ENCODE results near the gene ADAM10.

ADAM10 gene

GRCh38 chr15:58548308-58549012 is 201.0 kb downstream of the ADAM10 start:
- Histone ChIP-seq H3K36me3 (ENCODE audit: control insufficient read depth in 2 of 2, insufficient read depth in 1 of 2, low read length in 2 of 2) (no peaks in the 10 kb centered on the region), H3K4me3 (ENCODE audit: low read depth, low read length) (no peak overlapping the region), H3K4me1 (ENCODE audit: control insufficient read depth, insufficient read depth, low read length) (no peaks in the 10 kb centered on the region), H3K27ac (ENCODE audit: extremely low read depth, low read depth, low read length) (no peak overlapping the region), H3K9me3 (ENCODE audit: control insufficient read depth, insufficient read depth, low read depth, low read length) (no peaks in the 10 kb centered on the region)
- ChIA-PET POLR2A (no interaction called here), CTCF (no interaction called here)
- TF ChIP-seq ZNF510 (tag by site-specific recombination; IDR thresholded peaks at IDR 0.05; ENCODE audit: insufficient replicate concordance) (no peak), HOXD13 (CRISPR knock-in tag; IDR thresholded peaks at IDR 0.05; ENCODE audit: borderline replicate concordance) (no peak), ZNF514 (tag by site-specific recombination; IDR thresholded peaks at IDR 0.05) (no peak), ZNF133 (tag by site-specific recombination; IDR thresholded peaks at IDR 0.05) (no peak), ZNF366 (tag by site-specific recombination; conservative IDR thresholded peaks at IDR 0.05) (no peak), ZNF155 (tag by site-specific recombination; IDR thresholded peaks at IDR 0.05) (no peak), ZNF658 (tag by site-specific recombination; IDR thresholded peaks at IDR 0.05) (no peak), EGR2 (tag by site-specific recombination; IDR thresholded peaks at IDR 0.05; ENCODE audit: low read depth) (no peak), ZNF24 (tag by site-specific recombination; IDR thresholded peaks at IDR 0.05) (no peak), ZNF18 (tag by site-specific recombination; IDR thresholded peaks at IDR 0.05) (no peak), ZNF473 (tag by site-specific recombination; IDR thresholded peaks at IDR 0.05) (no peak), ZNF529 (tag by site-specific recombination; IDR thresholded peaks at IDR 0.05; ENCODE audit: insufficient replicate concordance) (no peak), INSM2 (tag by site-specific recombination; IDR thresholded peaks at IDR 0.05) (no peak), KLF10 (tag by site-specific recombination; IDR thresholded peaks at IDR 0.05) (no peak), ZNF239 (tag by site-specific recombination; IDR thresholded peaks at IDR 0.05) (no peak), ZBTB8A (tag by site-specific recombination; IDR thresholded peaks at IDR 0.05) (no peak), ZNF23 (tag by site-specific recombination; IDR thresholded peaks at IDR 0.05; ENCODE audit: borderline replicate concordance) (no peak), ZNF416 (tag by site-specific recombination; IDR thresholded peaks at IDR 0.05) (no peak)

GRCh38 chr15:58547628-58548307 is 201.7 kb downstream of the ADAM10 start:
- H3K27ac ChIP-seq (ENCODE audit: extremely low read depth, low read depth, low read length), result no peak overlapping the region
- H3K4me1 ChIP-seq (ENCODE audit: control insufficient read depth, insufficient read depth, low read length), result no peaks in the 10 kb centered on the region
- ChIA-PET POLR2A (no interaction called here), CTCF (interaction anchor here (0.7 kb wide), 1 partner anchor 281 kb away, joined by 4 read pairs; no protein-coding TSS in a partner anchor)
- H3K9me3 ChIP-seq (ENCODE audit: control insufficient read depth, insufficient read depth, low read depth, low read length), result no peaks in the 10 kb centered on the region
- H3K4me3 ChIP-seq (ENCODE audit: low read depth, low read length), result no peak overlapping the region
- H3K36me3 ChIP-seq (ENCODE audit: control insufficient read depth in 2 of 2, insufficient read depth in 1 of 2, low read length in 2 of 2), result no peaks in the 10 kb centered on the region
- TF ChIP-seq ZBTB21 (tag by site-specific recombination; IDR thresholded peaks at IDR 0.05) (no peak), ZNF148 (tag by site-specific recombination; IDR thresholded peaks at IDR 0.05; ENCODE audit: borderline replicate concordance) (no peak), REPIN1 (tag by site-specific recombination; IDR thresholded peaks at IDR 0.05; ENCODE audit: low read depth) (no peak), PRDM6 (tag by site-specific recombination; IDR thresholded peaks at IDR 0.05) (no peak), ZNF404 (tag by site-specific recombination; IDR thresholded peaks at IDR 0.05) (no peak), SP2 (tag by site-specific recombination; IDR thresholded peaks at IDR 0.05) (no peak), ZNF366 (tag by site-specific recombination; conservative IDR thresholded peaks at IDR 0.05) (no peak), ZNF621 (tag by site-specific recombination; IDR thresholded peaks at IDR 0.05) (no peak), ZNF398 (tag by site-specific recombination; IDR thresholded peaks at IDR 0.05) (no peak)

Data from HEK293 (cell line).